Psoas muscle (tissue), 8 donors: Measurements from ENCODE around the gene CYLC1. TPM values are rescaled to one million over a fixed set of nuclear protein-coding genes. Genes with fewer than 3 reads are reported as not detected.

Source experiments
- ATAC-seq, 4 donors: fragments of 200-7000 bp; cut with Tn5 transposase; one replicate each; pipeline ENCODE4 v1.9.1; 2020; ENCODE audit warnings: moderate library complexity in 3 of 4, mild to moderate bottlenecking in 2 of 4
- DNase-seq, 2 donors: peaks; one replicate each; pipeline ENCODE4 v3.0.0-alpha.2; 2020
- H3K27ac ChIP-seq: fragments of 200-600 bp; one replicate; pipeline ENCODE4 v1.8.0; 2022
- H3K27me3 ChIP-seq, 3 donors: fragments of 200-600 bp in 1 of 3; one replicate each; pipeline versions ENCODE4 v1.6.1 to v1.8.0; 2013 to 2022; ENCODE audit warnings: low read length in 2 of 3, mild to moderate bottlenecking in 2 of 3, moderate library complexity in 1 of 3; ENCODE audit not compliant: insufficient read depth in 3 of 3
- H3K36me3 ChIP-seq, 2 donors: fragments of 200-600 bp in 1 of 2; one replicate each; pipeline versions ENCODE4 v1.6.1 to v1.8.0; 2013 to 2022; ENCODE audit warnings: low read depth in 1 of 2, mild to moderate bottlenecking in 1 of 2, moderate library complexity in 1 of 2; ENCODE audit not compliant: insufficient read depth in 1 of 2
- H3K4me1 ChIP-seq: fragments of 200-600 bp; one replicate; pipeline ENCODE4 v1.8.0; 2022
- H3K4me3 ChIP-seq: fragments of 200-600 bp; one replicate; pipeline ENCODE4 v1.8.0; 2022; ENCODE audit warnings: mild to moderate bottlenecking
- H3K9me3 ChIP-seq: fragments of 200-600 bp; one replicate; pipeline ENCODE4 v1.8.0; 2022
- CTCF ChIP-seq: fragments of 200-600 bp; IDR thresholded peaks from one replicate; pipeline ENCODE4 v1.8.0; 2022; ENCODE audit warnings: antibody characterized with exemption
- WGBS, 3 donors: extraction: QIAGEN DNeasy Blood & Tissue Kit; methylation state at CpG; one replicate each; pipeline versions ENCODE4 v1.1.6 to v1.1.7; 2013; 5-methylcytosine and 5-hydroxymethylcytosine counted together
- intact Hi-C, 2 donors: fragments of 100-400 bp; cut with DNase I; formaldehyde crosslinking; loops; one replicate each; pipeline versions ENCODE4 v1.11.0 to v1.14.2; 2022
- long read RNA-seq, 2 donors: library from polyadenylated mRNA; unstranded; transcript quantifications; one replicate each; pipeline ENCODE4 v2.0.0, GENCODE V29; 2021
- polyA plus RNA-seq, 3 donors: library from polyadenylated mRNA; stranded (reverse); fragments of 200-250 nt; gene quantifications; one replicate each; pipeline ENCODE4 v1.2.3, GENCODE V29; 2013
- total RNA-seq, 4 donors: library from RNA; stranded (reverse); fragmentation: NEBNext Ultra II Directional in 2 of 4; extraction: Animal tissue kit (Norgen Biotek cat#: 25700) in 2 of 4; gene quantifications; one replicate each; pipeline versions ENCODE4 v1.2.1 to v1.2.4, GENCODE V29; 2021 to 2023
- donor health status: healthy with polysubstance abuse.
- donor health status: DM: no; HTN: no; CAD: no; lungs with moderate emphysema.
- donor health status: Bipolar disorder and iron deficiency.
- donor health status: healthy.
- donor health status: DM: yes; HTN: yes; CAD: no.
- donor health status: DM: no; HTN: no; CAD: no.
- donor health status: DM: no; HTN: no; CAD: no.
- donor health status: DM: yes; HTN: yes; CAD: no.

CYLC1 gene, protein sequence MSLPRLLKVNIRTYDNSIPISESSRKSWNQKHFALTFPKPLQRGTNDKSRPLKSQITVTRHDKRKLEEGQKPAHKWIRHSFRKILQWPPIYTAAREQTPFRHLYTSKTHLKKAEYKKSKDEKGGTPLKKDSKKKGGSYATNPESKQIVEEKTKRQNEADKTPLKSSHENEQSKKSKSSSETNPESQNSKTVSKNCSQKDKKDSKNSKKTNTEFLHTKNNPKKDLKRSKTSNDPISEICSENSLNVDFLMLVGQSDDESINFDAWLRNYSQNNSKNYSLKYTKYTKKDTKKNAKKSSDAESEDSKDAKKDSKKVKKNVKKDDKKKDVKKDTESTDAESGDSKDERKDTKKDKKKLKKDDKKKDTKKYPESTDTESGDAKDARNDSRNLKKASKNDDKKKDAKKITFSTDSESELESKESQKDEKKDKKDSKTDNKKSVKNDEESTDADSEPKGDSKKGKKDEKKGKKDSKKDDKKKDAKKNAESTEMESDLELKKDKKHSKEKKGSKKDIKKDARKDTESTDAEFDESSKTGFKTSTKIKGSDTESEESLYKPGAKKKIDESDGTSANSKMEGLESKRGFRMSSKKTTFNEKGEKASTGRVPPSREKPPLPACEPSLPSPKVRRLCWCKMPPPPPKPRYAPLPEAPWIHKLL
- total RNA-seq (not detected), polyA plus RNA-seq (not detected)
- long read RNA-seq, donor 1, result 0 reads
- long read RNA-seq, donor 2, result 0 reads

GRCh38 chrX:83860846-83861245 is at the start of gene CYLC1:
Gene CYLC1, plus strand, starts transcription at chrX:83861146. Its CDS starts 37 bp downstream, at chrX:83861183.
- H3K4me3 ChIP-seq, result no peak within 1 kb of the TSS
- no peak within 1 kb of the TSS for H3K27ac ChIP-seq
- ATAC-seq (no peak), DNase-seq (no peak)
- 23 to 29% (median 28%) methylated on average over 1 of the region's 1 CpG for WGBS, 3 donors
- no peak for TF ChIP-seq CTCF
- no peaks in the 10 kb centered on the region for H3K36me3 ChIP-seq
- H3K4me1 ChIP-seq, result no peaks in the 10 kb centered on the region
- intact Hi-C loops, result no loop called here
- no peaks in the 10 kb centered on the region for H3K27me3 ChIP-seq
- no peaks in the 10 kb centered on the region for H3K9me3 ChIP-seq

- intact Hi-C loops, result no loop called here
- 59 to 89% (median 77%) methylated on average over 1 to 3 of the region's 3 CpGs for WGBS, 3 donors
- Histone ChIP-seq H3K27me3 (peaks cover 0 to 7% (median 0%) of the 10 kb centered on the region in 3 donors), H3K9me3 (no peaks in the 10 kb centered on the region), H3K27ac (no peak overlapping the region), H3K4me1 (no peaks in the 10 kb centered on the region), H3K4me3 (no peak overlapping the region), H3K36me3 (no peaks in the 10 kb centered on the region)
- no peak for TF ChIP-seq CTCF
- DNase-seq, result no peak
- ATAC-seq, result no peak
These were observed 41.6 kb upstream of the CYLC1 start for GRCh38 chrX:83819304-83819703.

GRCh38 chrX:83829874-83830273 is 31.1 kb upstream of the CYLC1 start:
- TF ChIP-seq CTCF, result no peak
- intact Hi-C loops, result no loop called here

GRCh38 chrX:83845397-83845796 is 15.5 kb upstream of the CYLC1 start:
- H3K36me3 ChIP-seq, result no peaks in the 10 kb centered on the region
- peak; percentile 46 for TF ChIP-seq CTCF
- H3K4me3 ChIP-seq, result no peak overlapping the region
- H3K9me3 ChIP-seq, result no peaks in the 10 kb centered on the region
- H3K27ac ChIP-seq, result no peak overlapping the region
- DNase-seq (no peak), ATAC-seq (no peak)
- intact Hi-C loops, result no loop called here
- 10 to 23% (median 16%) methylated on average over 2 of the region's 2 CpGs for WGBS, 3 donors
- no peaks in the 10 kb centered on the region for H3K27me3 ChIP-seq
- H3K4me1 ChIP-seq, result no peaks in the 10 kb centered on the region

More at GRCh38 chrX:83829874-83830273, 31.1 kb upstream of the CYLC1 start:
- Histone ChIP-seq H3K9me3 (no peaks in the 10 kb centered on the region), H3K36me3 (no peaks in the 10 kb centered on the region), H3K27me3 (no peaks in the 10 kb centered on the region), H3K27ac (no peak overlapping the region), H3K4me1 (no peaks in the 10 kb centered on the region), H3K4me3 (no peak overlapping the region)
- 30 to 48% (median 43%) methylated on average over 4 of the region's 4 CpGs for WGBS, 3 donors
- no peak for DNase-seq
- no peak for ATAC-seq
